ENCODE measurements around the gene CPN2.

DNA sequence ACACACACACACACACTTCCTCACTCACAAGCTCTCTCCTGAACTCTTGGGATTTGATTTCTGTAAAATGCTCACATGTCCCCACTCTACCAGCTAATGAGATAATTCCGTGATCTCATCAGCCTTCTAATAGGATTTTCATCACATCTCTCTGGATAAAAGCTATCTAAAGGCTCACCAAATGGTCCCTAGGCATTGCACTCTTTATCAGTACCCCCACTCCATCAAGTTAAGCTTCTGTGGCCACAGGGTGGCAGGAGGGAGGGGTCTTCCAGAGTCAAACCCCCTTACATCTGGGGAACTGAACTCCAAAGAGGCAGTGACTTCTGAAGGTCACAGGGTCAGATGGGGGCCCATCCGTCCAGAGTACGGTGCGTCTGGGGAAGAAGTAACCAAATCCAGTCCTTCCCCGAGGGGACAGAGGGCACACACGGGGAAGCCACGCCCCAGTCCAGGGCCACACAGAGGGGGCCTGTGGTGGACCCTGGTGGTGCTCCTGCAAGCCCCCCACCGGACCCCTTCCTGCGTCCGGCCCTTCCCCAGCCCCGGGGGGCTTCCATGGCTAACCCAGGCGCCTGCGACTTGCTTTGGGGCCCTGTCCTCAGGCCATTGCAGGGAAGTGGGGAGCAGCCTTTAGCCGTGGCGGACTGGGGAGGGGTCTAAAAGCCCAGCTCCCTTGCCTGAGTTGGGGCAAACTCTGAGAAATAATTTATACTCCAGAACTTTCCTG lies 25.5 kb downstream of the CPN2 start:
- TF ChIP-seq CTCF (IDR thresholded peaks at IDR 0.05): no peak
- no peak for TF ChIP-seq POLR2A (IDR thresholded peaks at IDR 0.05)

All from uterus (tissue), 2 donors.